Measurements from ENCODE around the gene CAMK1D.
"Not testable (repeated sequence)": the region's sequence is repeated elsewhere in the genome, so short reads cannot be mapped to it uniquely, and the experiment has no call there.

CAMK1D gene

GRCh38 chr10:12348870-12349628 is at the start of gene CAMK1D:
Gene CAMK1D (plus strand): TSS chr10:12349547.
- DNase-seq = peak; percentile 91 to 94

DNA sequence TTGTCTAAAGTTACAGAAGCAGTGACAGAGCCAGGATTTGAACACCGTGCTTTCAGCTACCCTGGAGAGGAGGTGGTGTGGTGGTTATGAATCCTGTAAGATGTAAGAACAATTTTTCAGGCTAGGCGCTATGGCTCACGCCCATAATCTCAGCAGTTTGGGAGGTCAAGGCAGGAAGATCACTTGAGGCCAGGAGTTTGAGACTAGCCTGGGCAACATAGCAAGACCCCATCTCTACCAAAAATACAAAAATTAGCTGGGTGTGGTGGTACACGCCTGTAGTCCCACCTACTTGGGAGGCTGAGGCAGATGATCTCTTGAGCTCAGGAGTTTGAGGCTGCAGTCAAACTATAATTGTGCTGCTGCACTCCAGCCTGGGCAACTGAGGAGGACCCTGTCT is 48.3 kb upstream of the CAMK1D start:
- not testable (repeated sequence) for DNase-seq

- no peak for DNase-seq
Observed at GRCh38 chr10:12308057-12308456, 41.3 kb upstream of the CAMK1D start.

DNA sequence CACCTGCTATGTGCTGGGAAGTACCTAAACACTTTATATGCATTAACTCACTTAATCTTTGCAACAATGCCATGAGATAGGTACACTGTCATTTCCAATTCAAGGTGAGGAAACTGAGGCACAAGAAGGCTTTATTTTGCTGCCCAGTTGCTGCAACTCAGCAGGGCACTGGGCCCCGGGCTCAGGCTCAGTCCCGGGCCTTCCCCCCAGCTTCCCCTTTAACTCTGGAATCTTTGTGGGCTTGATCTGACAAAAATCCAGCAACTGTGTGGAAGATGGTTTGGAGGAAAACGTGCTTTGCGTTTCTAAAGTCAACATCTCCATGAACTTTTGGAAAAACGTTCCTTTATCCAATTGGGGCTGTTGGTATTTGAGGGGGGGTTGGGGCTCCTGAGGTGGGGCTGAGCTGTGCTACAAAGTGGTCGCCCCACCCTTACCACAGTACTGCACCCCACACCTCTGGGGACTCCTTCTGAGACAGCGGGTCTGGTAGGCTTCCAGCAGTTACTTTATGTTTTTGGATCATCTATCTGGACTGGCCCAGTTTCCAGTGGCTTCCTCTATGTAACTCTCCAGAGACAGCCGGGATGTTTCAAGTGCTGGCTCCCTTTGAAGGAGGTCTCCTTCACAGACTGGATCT is 40.5 kb upstream of the CAMK1D start:
- no peak for DNase-seq

- not testable (repeated sequence) for DNase-seq
Observed at GRCh38 chr10:12309783-12310182, 39.6 kb upstream of the CAMK1D start.

DNA sequence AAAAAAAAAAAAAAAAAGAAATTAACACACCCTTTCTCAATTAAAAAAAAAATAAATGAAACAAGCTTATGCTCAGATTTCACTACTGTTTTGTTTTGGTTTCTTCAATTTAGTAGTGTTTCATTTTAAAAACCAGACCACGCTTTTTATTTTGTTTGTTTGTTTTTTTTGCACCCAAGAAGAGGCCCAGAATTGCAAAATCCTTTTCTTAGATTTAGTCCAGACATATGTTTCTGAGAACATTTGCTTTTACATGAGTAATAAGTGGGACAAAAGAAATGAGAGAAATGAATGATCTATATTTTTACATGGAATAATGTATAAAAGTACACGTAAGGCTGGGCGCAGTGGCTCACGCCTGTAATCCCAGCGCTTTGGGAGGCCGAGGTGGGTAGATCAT is 34.5 kb upstream of the CAMK1D start:
- no peak for DNase-seq

GRCh38 chr10:12319076-12319475 is 30.3 kb upstream of the CAMK1D start:
- DNase-seq = no peak

- no peak for DNase-seq
Observed at GRCh38 chr10:12320892-12321291, 28.5 kb upstream of the CAMK1D start.

DNA sequence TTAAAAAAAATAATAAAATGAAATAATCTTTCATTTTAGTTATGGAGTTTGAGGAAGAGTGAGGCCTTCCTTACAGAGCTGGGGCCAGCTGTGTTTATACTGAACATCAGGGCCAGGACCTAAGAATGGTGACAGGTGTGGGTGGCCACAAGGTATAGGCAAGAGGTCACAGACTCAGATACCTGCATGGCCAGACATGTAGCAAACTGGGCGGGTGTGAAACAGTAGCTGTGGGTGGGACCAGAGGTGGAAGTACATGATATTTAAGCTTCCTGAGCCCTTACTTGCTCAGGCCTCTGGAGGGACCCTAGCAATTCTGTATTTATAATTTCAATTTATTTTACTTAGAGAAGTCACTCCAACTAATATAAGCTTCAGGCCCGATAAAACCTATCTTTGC is 27.7 kb upstream of the CAMK1D start:
- DNase-seq = no peak

DNA sequence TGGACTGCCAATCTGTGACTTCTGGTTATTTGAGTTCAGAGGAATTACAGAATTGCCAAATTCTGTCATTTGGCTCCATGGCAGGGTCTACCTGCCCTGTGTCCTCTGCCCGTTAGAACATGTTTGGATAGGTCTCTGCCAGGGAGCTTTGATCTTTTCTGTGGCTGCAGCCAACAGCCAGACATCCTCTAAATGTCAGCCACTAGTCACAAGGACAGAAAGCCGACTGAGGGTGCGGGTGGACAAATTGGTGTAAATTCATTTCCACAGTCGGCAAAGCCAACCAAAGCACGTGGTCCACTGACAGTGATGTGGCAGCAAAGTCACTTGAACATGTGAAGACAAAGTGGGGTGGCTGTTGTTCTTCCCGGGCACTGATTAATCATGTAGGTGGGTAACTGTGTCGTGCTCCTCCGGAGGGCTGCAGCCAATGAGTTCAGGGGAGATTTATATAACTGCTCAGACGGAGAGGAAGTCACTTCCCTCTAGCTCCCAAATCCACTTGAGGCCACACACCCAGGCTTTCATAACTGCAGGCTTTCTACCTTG is 26.7 kb upstream of the CAMK1D start:
- DNase-seq = no peak

GRCh38 chr10:12324530-12324929 is 24.8 kb upstream of the CAMK1D start:
- DNase-seq = no peak

- DNase-seq = no peak
Observed at GRCh38 chr10:12327074-12327473, 22.3 kb upstream of the CAMK1D start.

GRCh38 chr10:12327476-12327875 is 21.9 kb upstream of the CAMK1D start:
- no peak for DNase-seq

GRCh38 chr10:12328312-12328711 is 21.0 kb upstream of the CAMK1D start:
- DNase-seq = not testable (repeated sequence)

DNA sequence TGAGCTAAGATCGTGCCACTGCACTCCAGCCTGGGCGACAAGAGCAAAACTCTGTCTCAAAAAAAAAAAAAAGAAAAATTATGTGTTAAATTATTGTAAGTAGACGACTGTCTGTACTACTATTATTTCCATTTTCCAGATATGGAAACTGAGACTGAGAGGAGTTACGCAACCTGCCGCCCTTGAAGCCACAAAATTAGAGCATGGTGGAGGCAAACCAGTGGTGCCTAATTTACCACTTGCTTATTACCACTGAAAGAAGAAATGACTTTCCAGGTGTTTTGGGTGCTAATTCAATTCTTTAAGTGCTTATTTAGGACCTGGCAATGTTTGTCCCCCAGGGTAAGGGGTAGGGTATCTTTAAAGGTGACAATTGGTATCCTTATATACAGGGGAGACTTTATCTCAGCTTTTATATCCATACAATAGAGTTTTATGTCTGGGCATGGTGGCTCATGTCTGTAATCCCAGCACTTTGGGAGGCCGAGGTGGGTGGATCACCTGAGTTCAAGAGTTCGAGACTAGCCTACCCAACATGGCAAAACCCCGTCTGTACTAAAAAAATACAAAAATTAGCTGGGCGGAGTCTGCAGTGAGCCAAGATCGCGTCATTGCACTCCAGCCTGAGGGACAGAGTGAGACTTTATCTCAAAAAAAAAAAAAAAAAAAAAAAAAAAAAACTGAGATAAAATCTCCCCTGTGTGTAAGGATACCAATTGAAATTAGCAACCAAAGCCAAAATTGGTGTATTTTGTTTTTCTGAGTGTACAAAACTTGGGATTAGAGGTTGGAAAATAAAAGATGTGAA is 16.6 kb upstream of the CAMK1D start:
- DNase-seq = no peak

DNA sequence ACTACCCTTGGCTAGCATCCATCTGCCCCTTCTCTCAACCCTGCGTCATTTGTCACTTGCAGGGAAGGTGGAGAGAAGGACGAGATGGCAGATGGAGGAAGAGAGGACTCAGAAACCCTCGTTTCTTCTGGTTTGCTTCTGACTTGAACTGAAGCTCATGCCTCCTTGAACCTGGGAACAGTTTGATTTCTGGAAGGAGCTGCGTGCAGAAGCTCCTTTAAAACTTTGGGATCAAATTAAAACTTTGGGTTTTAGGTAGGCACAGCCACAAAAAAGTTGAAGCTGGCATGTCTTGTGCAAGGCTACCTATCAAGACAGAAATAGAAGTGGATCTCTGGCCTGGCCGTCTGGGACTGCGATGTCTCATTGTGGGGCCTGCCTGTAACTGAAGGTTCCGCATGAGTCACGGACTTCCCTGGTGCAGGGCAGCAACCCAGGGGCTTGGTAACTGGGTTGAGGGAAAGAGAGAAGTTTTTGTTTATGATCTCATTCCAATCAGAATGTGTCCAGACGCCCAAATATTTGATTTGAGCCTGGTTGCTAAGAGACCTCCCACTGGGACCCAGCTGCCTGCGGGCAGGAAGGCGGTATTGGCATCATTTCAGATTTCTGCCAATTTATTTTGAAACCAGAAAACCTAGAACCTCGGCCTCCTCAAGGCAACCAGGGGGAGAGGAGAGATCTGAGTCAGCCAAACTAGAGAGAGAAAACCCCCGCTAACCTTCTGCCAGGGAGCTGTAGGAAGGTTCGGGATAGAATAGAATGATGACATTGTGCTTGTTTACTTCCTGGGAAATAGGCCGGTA is 15.8 kb upstream of the CAMK1D start:
- DNase-seq = peak; percentile 32 to 40

GRCh38 chr10:12334186-12334530 is 15.2 kb upstream of the CAMK1D start:
- no peak for DNase-seq

GRCh38 chr10:12335169-12335568 is 14.2 kb upstream of the CAMK1D start:
- not testable (repeated sequence) for DNase-seq

DNA sequence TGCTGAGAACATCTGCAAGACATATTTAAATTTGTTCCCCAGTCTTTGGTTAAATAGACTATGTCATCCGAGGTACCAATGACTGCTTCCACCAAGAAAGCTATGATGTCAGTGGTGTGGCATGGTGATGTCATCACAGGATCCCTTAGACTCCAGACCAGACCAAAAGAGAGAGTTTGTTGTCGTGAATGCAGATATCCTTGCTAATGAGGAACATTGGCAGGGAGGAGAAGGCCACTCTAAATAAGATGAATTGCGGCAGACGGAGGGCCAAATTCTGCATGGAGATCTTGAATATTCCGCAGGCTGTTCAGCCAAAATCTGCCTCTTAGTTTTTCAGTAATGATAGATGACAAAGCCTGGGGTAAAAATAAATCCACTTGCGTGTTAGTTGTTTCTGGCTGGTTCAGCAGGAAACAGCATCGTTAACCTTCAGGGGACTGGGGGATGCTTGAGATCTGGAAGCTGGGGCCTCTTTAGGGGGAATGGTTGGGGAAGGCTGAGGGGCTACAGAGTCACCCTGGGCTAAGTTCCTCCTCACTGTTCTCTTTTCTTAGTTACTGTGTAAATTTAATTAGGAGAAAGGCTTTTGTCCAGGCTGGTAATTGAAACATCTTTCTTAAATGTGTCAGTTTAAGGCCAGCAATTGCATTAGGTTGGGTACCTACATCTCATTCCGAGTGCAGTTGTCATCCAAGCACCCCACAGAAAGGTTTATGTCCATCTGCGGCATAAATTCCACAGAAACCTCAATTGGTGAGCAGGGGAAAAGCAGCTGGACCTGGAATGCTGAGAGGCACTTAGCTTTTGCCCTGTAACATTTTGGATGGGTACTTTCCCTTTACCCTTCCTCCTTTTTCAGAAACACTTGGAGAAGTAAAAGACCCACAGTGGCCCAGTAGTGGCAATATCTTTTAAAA is 11.6 kb upstream of the CAMK1D start:
- DNase-seq = no peak

- no peak for DNase-seq
Observed at GRCh38 chr10:12338981-12339380, 10.4 kb upstream of the CAMK1D start.

- DNase-seq = no peak
Observed at GRCh38 chr10:12340371-12340770, 9.0 kb upstream of the CAMK1D start.

- DNase-seq = no peak
Observed at GRCh38 chr10:12340937-12341336, 8.4 kb upstream of the CAMK1D start.

All from Kasumi-1 (cell line).